Loucy (cell line): ENCODE results near the gene SKA1.

Experiments
- H2AFZ ChIP-seq: fragments of 200-600 bp; sonication (generic); 2 replicates; pipeline ENCODE4 v1.6.0; 2016; ENCODE audit warnings: antibody characterized with exemption, mild to moderate bottlenecking, low read length, moderate library complexity
- H3F3A ChIP-seq: fragments of 200-600 bp; 2 replicates; pipeline ENCODE4 v1.6.0; 2016; ENCODE audit warnings: antibody characterized with exemption, low read depth, mild to moderate bottlenecking
- H3K27me3 ChIP-seq: fragments of 200-600 bp; sonication (generic); 2 replicates; pipeline ENCODE4 v1.6.1; 2014; ENCODE audit warnings: low read length, mild to moderate bottlenecking; ENCODE audit not compliant: insufficient read depth, poor library complexity, severe bottlenecking
- H3K36me3 ChIP-seq: fragments of 200-600 bp; sonication (generic); 2 replicates; pipeline ENCODE4 v1.6.1; 2016; ENCODE audit warnings: low read length; ENCODE audit not compliant: insufficient read depth
- H3K4me1 ChIP-seq: fragments of 200-600 bp; sonication (generic); 2 replicates; pipeline ENCODE4 v1.5.1; 2014; ENCODE audit warnings: low read length, mild to moderate bottlenecking; ENCODE audit not compliant: insufficient read depth, poor library complexity, severe bottlenecking
- H3K4me2 ChIP-seq: fragments of 200-600 bp; sonication (generic); 2 replicates; pipeline ENCODE4 v1.6.0; 2014; ENCODE audit warnings: antibody characterized with exemption, low read length, low read depth, mild to moderate bottlenecking; ENCODE audit not compliant: poor library complexity, severe bottlenecking
- H3K4me3 ChIP-seq: fragments of 200-600 bp; sonication (generic); 2 replicates; pipeline ENCODE4 v1.5.1; 2014; ENCODE audit warnings: low read length, mild to moderate bottlenecking, mixed read lengths; ENCODE audit not compliant: poor library complexity, severe bottlenecking
- H3K79me2 ChIP-seq: fragments of 200-600 bp; sonication (generic); 2 replicates; pipeline ENCODE4 v1.6.1; 2014; ENCODE audit warnings: low read length; ENCODE audit not compliant: insufficient read depth
- H3K9ac ChIP-seq: fragments of 200-600 bp; sonication (generic); 2 replicates; pipeline ENCODE4 v1.6.0; 2014; ENCODE audit warnings: mild to moderate bottlenecking, low read depth, low read length, moderate library complexity; ENCODE audit not compliant: poor library complexity, severe bottlenecking
- H3K9me2 ChIP-seq: fragments of 200-600 bp; sonication (generic); replicated peaks from 2 replicates; pipeline ENCODE4 v1.6.1; 2016; ENCODE audit warnings: low read depth, low read length, mixed read lengths
- H3K9me3 ChIP-seq: fragments of 200-600 bp; sonication (generic); 2 replicates; pipeline ENCODE4 v1.6.1; 2014; ENCODE audit warnings: mild to moderate bottlenecking, antibody characterized with exemption, low read length, low read depth; ENCODE audit not compliant: insufficient read depth
- H4K20me1 ChIP-seq: fragments of 200-600 bp; sonication (generic); 2 replicates; pipeline ENCODE4 v1.6.0; 2014; ENCODE audit warnings: antibody characterized with exemption, low read length, mild to moderate bottlenecking; ENCODE audit not compliant: insufficient read depth, poor library complexity, severe bottlenecking
- EZH2phosphoT487 ChIP-seq: fragments of 200-600 bp; IDR thresholded peaks from 2 replicates; pipeline ENCODE4 v1.6.1; 2018; ENCODE audit warnings: antibody characterized with exemption, mild to moderate bottlenecking, moderate library complexity, borderline replicate concordance
- TF ChIP-seq, protein P1 (sequence below): fragments of 200-600 bp; sonication (generic); conservative IDR thresholded peaks from 2 replicates; pipeline ENCODE4 v1.5.1; 2014; ENCODE audit warnings: mild to moderate bottlenecking, antibody characterized with exemption, low read length

The SKA1 gene

DNA sequence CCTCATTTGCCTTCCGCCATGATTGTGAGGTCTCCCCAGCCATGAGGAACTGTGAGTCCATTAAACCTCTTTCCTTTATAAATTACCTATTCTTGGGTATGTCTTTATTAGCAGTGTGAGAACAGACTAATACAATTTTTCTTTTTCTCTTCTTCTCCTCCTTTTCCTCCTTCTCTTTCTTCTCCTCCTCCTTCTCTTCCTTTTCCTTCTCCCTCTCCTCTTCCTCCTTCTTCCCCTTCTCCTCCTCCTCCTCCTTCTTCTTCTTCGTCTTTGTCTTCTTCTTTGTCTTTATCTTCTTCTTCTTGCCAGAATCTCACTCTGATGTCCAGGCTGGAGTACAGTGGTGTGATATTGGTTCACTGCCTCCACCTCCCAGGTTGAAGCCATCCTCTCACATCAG, 20.2 kb downstream of the SKA1 start:
- Histone ChIP-seq H3K4me3 (no peak overlapping the region), H4K20me1 (no peaks in the 10 kb centered on the region), H3K9me3 (no peaks in the 10 kb centered on the region), H3K9me2 (no peaks in the 10 kb centered on the region), H3K4me2 (no peak overlapping the region), H3K36me3 (peaks cover 28% of the 10 kb centered on the region; the same call in 1 of the 2 replicates), H3K27me3 (no peaks in the 10 kb centered on the region), H3K79me2 (no peaks in the 10 kb centered on the region), H3K4me1 (no peaks in the 10 kb centered on the region), H2AFZ (no peak overlapping the region), H3F3A (no peaks in the 10 kb centered on the region), H3K9ac (no peak overlapping the region)
- no peak for TF ChIP-seq EZH2phosphoT487
- TF ChIP-seq, protein P1, sequence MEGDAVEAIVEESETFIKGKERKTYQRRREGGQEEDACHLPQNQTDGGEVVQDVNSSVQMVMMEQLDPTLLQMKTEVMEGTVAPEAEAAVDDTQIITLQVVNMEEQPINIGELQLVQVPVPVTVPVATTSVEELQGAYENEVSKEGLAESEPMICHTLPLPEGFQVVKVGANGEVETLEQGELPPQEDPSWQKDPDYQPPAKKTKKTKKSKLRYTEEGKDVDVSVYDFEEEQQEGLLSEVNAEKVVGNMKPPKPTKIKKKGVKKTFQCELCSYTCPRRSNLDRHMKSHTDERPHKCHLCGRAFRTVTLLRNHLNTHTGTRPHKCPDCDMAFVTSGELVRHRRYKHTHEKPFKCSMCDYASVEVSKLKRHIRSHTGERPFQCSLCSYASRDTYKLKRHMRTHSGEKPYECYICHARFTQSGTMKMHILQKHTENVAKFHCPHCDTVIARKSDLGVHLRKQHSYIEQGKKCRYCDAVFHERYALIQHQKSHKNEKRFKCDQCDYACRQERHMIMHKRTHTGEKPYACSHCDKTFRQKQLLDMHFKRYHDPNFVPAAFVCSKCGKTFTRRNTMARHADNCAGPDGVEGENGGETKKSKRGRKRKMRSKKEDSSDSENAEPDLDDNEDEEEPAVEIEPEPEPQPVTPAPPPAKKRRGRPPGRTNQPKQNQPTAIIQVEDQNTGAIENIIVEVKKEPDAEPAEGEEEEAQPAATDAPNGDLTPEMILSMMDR, result no peak

DNA sequence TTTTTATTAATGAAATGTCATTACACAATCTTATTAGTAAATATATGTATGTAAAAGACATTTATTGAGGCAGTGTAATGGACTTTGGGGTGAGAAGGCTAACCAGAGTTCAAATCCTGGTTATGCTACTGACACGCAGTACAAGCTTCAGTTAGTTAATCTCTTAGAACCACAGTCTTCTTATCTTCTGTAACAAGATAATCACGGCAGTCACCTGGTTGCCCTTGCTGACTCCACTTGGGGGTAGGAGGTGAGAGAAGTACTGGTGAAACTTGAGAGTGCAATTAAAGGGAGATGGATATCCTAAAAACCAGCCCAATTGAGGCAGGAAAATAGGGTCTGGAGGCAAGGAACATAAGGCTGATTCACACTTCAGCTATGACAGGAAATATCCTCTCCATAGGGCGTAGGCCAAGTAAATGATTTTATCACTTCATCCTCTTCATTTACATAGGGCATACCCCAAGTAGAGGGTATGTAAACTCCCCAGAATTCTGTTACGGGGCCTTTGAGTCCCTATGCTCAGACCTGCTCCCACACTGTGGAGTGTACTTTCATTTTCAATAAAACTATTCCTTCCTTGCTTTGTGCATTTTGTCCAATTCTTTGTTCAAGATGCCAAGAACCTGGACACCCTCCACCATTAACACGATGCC, 21.3 kb downstream of the SKA1 start:
- peaks cover 22% of the 10 kb centered on the region; the same call in 1 of the 2 replicates for H3K36me3 ChIP-seq
- TF ChIP-seq EZH2phosphoT487, result no peak
- TF ChIP-seq, protein P1, result no peak
- no peak overlapping the region for H3K4me2 ChIP-seq
- no peaks in the 10 kb centered on the region for H3K9me2 ChIP-seq
- H3K79me2 ChIP-seq, result no peaks in the 10 kb centered on the region
- no peaks in the 10 kb centered on the region for H3K4me1 ChIP-seq
- H4K20me1 ChIP-seq, result no peaks in the 10 kb centered on the region
- no peak overlapping the region for H2AFZ ChIP-seq
- H3K4me3 ChIP-seq, result no peak overlapping the region
- no peak overlapping the region for H3K9ac ChIP-seq
- H3K27me3 ChIP-seq, result no peaks in the 10 kb centered on the region
- H3K9me3 ChIP-seq, result no peaks in the 10 kb centered on the region
- H3F3A ChIP-seq, result no peaks in the 10 kb centered on the region

DNA sequence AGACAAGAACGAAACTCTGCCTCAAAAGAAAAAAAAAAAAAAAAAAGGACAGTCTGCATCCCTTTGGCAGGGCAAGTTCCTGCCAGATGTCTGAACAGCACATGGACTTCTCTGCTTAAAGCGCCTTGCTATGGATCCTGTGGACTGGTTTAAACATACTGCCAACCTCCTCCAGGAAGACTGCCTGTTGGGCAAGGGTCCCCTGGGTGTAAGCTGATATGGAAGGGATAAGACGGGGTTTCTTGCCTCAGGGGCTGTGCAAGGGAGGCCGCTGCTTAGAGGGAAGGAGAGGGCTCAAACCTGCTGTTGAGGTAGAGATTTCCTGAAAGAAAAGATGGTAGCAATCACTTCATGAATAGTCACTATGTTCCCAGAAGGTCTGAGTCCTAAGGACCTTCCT, 22.2 kb downstream of the SKA1 start:
- Histone ChIP-seq H3K4me1 (no peaks in the 10 kb centered on the region), H3K4me3 (no peak overlapping the region), H3F3A (no peaks in the 10 kb centered on the region), H3K27me3 (no peaks in the 10 kb centered on the region), H3K36me3 (peaks cover 13% of the 10 kb centered on the region; the same call in 1 of the 2 replicates), H2AFZ (no peak overlapping the region), H3K9me2 (no peaks in the 10 kb centered on the region), H3K9me3 (no peaks in the 10 kb centered on the region), H3K79me2 (no peaks in the 10 kb centered on the region), H3K4me2 (no peak overlapping the region), H4K20me1 (no peaks in the 10 kb centered on the region), H3K9ac (no peak overlapping the region)
- no peak for TF ChIP-seq EZH2phosphoT487

DNA sequence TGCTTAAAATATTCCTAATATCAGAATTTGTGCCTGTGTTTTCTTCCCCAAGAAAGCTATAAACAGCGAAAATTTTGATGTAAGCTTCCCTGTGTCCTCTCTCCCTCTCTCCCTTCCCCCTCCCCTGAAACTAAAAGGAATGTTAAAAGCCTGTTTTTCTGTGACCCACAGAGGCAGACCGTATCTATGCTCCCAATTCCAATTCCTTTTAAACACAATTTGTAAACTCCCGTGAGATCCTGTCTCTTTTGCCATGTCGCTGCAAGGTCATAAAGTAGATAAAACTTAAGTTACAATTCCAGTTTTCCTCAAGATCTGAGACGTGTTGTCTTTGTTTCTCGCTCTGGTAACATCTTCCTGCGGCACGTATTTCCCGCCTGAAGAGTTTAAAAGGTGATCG, 23.3 kb downstream of the SKA1 start:
- no peak overlapping the region for H3K9ac ChIP-seq
- no peaks in the 10 kb centered on the region for H3K4me1 ChIP-seq
- no peak overlapping the region for H2AFZ ChIP-seq

More for the DNA sequence above, 23.3 kb downstream of the SKA1 start:
- TF ChIP-seq EZH2phosphoT487, result no peak
- TF ChIP-seq, protein P1, result no peak
- H3K9me3 ChIP-seq, result no peaks in the 10 kb centered on the region
- no peaks in the 10 kb centered on the region for H3K9me2 ChIP-seq
- H3K36me3 ChIP-seq, result peaks cover 10% of the 10 kb centered on the region; the same call in 1 of the 2 replicates
- H3F3A ChIP-seq, result no peaks in the 10 kb centered on the region
- H3K79me2 ChIP-seq, result no peaks in the 10 kb centered on the region
- no peaks in the 10 kb centered on the region for H3K27me3 ChIP-seq
- H4K20me1 ChIP-seq, result no peaks in the 10 kb centered on the region
- H3K4me2 ChIP-seq, result no peak overlapping the region
- H3K4me3 ChIP-seq, result no peak overlapping the region
